ENCODE results near the gene SNX2. TPM values are rescaled to one million over a fixed set of nuclear protein-coding genes. Genes with fewer than 3 reads are reported as not detected.
"Not testable (repeated sequence)": the region's sequence is repeated elsewhere in the genome, so short reads cannot be mapped to it uniquely, and the experiment has no call there.

The SNX2 gene
- total RNA-seq, 6 experiments from 2014 or later = 39.0 to 48.4 (median 45.9) TPM

- H3K4me1 Mint-ChIP-seq (ENCODE audit: low read depth) = peaks cover 18% of the 10 kb centered on the region
- no peak for DNase-seq
Observed at GRCh38 chr5:122759241-122760070, 15.4 kb upstream of the SNX2 start.

GRCh38 chr5:122760236-122760635 is 14.6 kb upstream of the SNX2 start:
- Mint-ChIP-seq H3K27ac (no peak overlapping the region), H3K9me3 (no peaks in the 10 kb centered on the region), H3K4me1 (ENCODE audit: low read depth) (peaks cover 18% of the 10 kb centered on the region), H3K4me3 (no peak overlapping the region), H3K27me3 (ENCODE audit: insufficient read depth) (peaks cover 2% of the 10 kb centered on the region; the same call in 1 of the 2 replicates), H3K36me3 (ENCODE audit: low read depth) (no peaks in the 10 kb centered on the region)
- TF ChIP-seq CTCF (IDR thresholded peaks at IDR 0.05) = no peak
- no peak for DNase-seq

More at GRCh38 chr5:122759241-122760070, 15.4 kb upstream of the SNX2 start:
- Mint-ChIP-seq H3K4me3 (no peak overlapping the region), H3K27me3 (ENCODE audit: insufficient read depth) (peaks cover 2% of the 10 kb centered on the region; the same call in 1 of the 2 replicates), H3K36me3 (ENCODE audit: low read depth) (no peaks in the 10 kb centered on the region), H3K27ac (no peak overlapping the region), H3K9me3 (no peaks in the 10 kb centered on the region)
- TF ChIP-seq CTCF (IDR thresholded peaks at IDR 0.05) = no peak

- no peak overlapping the region for H3K4me3 Mint-ChIP-seq
- peaks cover 2% of the 10 kb centered on the region; the same call in 1 of the 2 replicates for H3K27me3 Mint-ChIP-seq (ENCODE audit: insufficient read depth)
- H3K36me3 Mint-ChIP-seq (ENCODE audit: low read depth) = no peaks in the 10 kb centered on the region
- H3K4me1 Mint-ChIP-seq (ENCODE audit: low read depth) = peaks cover 9% of the 10 kb centered on the region
- no peak for DNase-seq
- no peaks in the 10 kb centered on the region for H3K9me3 Mint-ChIP-seq
- no peak for TF ChIP-seq CTCF (IDR thresholded peaks at IDR 0.05)
- H3K27ac Mint-ChIP-seq = no peak overlapping the region
Observed at GRCh38 chr5:122761115-122761514, 13.8 kb upstream of the SNX2 start.

- H3K36me3 Mint-ChIP-seq (ENCODE audit: low read depth) = not testable (repeated sequence)
Observed at GRCh38 chr5:122761896-122762295, 13.0 kb upstream of the SNX2 start.

GRCh38 chr5:122766130-122766529 is 8.8 kb upstream of the SNX2 start:
- TF ChIP-seq CTCF (IDR thresholded peaks at IDR 0.05) = no peak
- no peak for DNase-seq
- no peaks in the 10 kb centered on the region for H3K4me1 Mint-ChIP-seq (ENCODE audit: low read depth)

More at GRCh38 chr5:122761896-122762295, 13.0 kb upstream of the SNX2 start:
- DNase-seq; H3K4me3 Mint-ChIP-seq; H3K27me3 Mint-ChIP-seq (ENCODE audit: insufficient read depth); H3K9me3 Mint-ChIP-seq; H3K27ac Mint-ChIP-seq; H3K4me1 Mint-ChIP-seq (ENCODE audit: low read depth): not testable (repeated sequence)

GRCh38 chr5:122770477-122770876 is 4.4 kb upstream of the SNX2 start:
- no peak for TF ChIP-seq CTCF (IDR thresholded peaks at IDR 0.05)
- H3K36me3 Mint-ChIP-seq (ENCODE audit: low read depth) = no peaks in the 10 kb centered on the region
- peaks cover 8% of the 10 kb centered on the region for H3K4me1 Mint-ChIP-seq (ENCODE audit: low read depth)
- H3K27ac Mint-ChIP-seq = no peak overlapping the region
- H3K4me3 Mint-ChIP-seq = no peak overlapping the region
- DNase-seq = no peak
- peaks cover 13% of the 10 kb centered on the region for H3K27me3 Mint-ChIP-seq (ENCODE audit: insufficient read depth)
- no peaks in the 10 kb centered on the region for H3K9me3 Mint-ChIP-seq

More at GRCh38 chr5:122766130-122766529, 8.8 kb upstream of the SNX2 start:
- Mint-ChIP-seq H3K4me3 (no peak overlapping the region), H3K36me3 (ENCODE audit: low read depth) (no peaks in the 10 kb centered on the region), H3K9me3 (no peaks in the 10 kb centered on the region), H3K27ac (no peak overlapping the region), H3K27me3 (ENCODE audit: insufficient read depth) (peaks cover 15% of the 10 kb centered on the region)
